T1000 (cell line): Measurements from ENCODE around the gene IRAK1.

Source experiments
- DNase-seq: peaks from one replicate; lab custom pipeline; 2025; ENCODE audit warnings: mixed read lengths; lab: John Stamatoyannopoulos, UW

Gene IRAK1

DNA sequence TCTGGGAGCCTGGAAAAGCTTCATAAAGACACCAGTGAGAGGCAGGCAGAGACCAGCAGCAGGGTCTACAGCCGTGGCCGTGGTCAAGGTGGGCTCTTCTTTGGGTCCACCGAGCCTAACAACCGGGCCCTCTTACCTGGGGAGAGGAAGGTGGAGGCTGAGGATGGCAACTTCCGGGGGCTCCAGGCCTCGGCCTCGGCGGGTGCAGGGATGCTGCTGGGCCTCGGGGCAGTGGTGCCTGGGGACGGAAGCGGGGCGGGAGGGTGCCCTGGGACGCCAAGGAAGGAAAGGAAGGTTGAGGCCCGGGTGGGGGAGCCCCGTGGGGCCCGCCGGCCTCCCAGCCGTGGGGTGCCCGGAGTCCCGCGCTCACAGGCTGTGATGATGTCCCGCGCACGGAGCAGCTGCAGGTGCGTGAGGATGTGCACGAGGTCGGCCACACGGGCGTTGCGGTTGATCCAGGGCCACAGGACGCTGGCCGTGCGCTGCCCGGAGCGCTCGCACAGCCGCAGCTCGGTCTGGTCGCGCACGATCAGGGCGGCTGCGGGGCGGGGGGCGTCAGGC is 561 bp downstream of the IRAK1 start:
- DNase-seq: no peak

DNA sequence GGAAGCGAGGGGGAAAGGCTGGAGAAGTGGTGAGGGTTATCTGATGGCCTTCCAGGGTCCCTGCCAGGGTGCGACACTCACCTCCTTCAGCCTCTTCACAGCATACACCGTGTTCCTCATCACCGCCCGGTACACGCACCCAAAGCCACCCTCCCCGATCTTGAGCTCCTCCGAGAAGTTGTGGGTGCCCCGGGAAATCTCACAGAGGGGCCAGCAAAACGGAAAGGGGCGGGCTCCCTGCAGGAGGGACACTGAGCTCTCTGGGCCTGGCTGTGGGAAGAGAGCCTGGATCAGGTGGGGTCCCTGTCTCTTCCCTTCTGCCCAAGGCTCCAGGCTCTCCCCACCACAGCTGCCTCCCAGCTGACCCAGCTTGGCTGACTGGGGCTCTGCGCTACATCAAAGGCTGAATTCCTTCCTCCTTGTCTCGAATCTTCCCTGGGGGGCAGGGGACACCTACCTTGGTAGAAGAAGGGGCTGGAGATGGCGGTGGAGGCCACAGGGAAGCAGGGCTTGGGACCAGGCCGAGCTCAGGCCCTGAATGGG is 1.1 kb downstream of the IRAK1 start:
- no peak for DNase-seq

DNA sequence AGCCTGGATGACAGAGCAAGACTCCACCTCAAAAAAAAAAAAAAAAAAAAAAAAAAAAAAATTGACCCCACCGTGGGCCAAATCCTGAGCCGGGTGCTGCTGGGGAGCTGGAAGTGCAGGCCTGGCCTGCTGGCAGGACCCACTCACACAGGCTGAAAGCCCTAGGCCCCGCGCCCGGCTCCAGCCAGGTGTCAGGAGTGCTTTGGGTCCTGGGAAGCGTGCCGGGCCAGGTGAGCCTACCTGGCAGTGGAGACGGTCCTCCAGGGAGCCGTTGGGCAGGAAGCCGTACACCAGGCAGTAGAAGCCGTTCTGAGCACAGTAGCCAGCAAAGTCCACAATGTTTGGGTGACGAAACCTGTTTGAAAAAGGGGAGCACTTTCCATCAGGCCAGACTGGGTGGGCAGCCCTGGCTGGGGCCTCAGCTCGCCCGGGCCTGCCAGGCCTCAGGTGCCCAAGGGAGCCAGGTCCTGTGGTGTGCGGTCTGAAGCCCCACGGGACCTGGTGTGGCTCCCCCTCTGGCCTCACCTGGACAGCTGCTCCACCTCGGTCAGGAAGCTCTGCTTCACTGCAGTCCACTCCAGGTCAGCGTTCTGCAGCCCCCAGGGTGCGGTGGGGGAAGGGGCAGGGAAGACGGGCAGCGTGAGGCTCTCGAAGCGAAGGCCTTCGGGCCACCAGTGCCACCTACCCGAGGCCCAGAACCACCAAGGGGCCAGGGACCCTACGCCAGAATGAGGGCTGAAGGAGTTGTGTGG is 1.8 kb downstream of the IRAK1 start:
- no peak for DNase-seq

DNA sequence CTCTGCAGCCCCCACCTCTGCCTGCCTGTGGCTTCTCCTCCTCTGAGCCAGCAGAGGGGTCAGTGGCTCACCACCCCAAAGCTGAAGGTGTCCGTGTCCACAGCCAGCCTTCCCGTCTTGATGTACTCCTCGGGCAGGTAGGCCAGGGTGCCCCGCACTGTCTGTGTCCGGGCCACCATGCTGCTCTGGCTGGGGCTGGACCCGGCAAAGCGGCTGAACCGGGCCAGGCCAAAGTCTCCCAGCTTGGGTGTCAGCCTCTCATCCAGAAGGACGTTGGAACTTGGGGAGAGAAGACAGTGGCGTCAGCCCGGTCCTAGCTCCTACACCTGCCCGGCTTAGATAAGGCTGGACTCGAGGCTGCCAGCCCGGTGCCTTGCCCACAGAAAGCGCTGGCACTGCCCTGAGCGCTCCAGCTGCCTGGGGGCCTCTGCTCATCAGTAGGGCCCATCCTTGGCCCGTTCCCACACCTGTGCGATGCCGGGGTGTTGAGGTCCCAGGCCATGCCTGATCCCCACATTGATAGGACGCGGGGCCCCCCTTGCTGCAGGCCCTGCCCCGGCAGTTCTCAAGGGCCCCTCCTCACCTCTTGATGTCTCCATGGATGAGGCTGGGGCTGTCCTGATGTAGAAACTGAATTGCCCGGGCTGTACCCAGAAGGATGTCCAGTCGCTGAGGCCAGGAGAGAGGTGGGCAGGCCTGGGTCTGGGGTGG is 3.2 kb downstream of the IRAK1 start:
- DNase-seq: no peak

DNA sequence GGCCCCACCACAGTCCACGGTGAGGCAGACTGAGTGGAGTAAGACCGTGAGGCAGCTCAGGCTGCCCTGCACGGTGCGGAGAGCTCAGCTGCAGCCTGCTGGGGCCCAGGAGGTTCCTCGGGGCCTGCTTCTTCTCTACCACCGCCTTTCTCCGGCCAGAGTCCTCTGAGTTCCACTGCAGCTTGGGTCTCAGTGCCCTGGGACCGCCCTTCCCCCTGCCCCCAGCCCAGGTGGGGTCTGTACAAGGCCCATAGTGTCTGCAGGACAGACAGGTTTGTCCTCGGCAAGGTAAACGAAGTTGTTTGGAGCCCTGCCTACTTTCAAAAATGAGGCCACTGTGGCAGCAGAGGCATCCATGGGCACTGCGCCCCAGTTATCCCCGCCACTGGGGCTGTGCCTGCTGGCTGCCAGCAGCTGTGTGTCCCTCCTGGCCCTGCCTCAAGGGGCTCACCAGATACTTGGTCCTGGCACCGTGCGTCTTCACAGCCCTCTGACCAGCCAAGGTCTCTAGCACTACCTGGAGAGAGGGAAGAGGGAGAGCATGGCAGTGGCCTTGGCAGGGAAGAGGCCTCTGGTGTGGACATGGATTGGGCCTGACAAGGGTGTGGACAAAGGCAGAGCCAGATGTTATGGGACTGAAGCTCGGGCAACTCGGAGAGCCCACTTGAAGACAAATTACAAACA is 4.0 kb downstream of the IRAK1 start:
- DNase-seq: no peak

DNA sequence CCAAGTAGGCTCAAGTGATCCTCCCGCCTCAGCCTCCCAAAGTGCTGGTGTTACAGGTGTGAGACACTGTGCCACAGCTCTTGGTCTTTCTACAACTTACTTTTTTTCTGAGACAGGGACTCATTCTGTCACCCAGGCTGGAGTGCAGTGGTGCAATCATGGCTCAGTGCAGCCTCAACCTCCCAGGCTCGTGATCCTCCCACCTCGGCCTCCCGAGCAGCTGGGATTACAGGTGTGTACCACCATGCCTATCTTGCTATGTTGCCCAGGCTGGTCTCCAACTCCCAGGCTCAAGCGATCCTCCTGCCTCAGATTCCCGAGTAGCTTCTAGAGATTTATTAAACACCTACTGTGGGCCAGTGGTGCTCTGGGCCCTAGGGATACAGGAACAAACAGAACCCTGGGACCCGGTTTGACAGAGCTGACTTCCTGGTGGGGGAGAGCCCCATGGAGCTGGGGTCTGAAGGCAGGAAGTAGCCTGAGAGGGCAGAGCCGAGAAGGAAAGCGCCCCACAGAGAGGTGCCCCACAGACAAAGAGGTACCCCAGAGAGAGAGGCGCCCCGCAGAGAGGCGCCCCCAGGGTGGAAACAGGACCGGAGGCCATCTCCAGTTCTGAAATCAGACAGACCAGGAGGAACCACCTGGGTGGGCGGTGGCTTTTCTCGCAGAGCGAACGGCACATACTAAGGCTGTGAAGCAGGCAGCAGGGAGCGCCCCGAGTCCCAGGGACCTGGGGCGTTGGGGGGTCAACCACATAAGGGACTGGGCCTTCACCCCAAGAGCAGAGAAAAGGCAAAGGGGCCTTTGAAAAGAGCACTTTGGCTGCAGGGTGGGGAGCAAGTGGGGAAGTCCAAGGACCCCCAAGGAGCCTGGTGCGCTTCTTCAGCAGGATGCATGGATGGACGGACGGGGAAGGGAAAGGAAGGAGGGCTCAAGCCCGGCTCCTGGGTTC is 5.0 kb downstream of the IRAK1 start:
- DNase-seq: no peak

DNA sequence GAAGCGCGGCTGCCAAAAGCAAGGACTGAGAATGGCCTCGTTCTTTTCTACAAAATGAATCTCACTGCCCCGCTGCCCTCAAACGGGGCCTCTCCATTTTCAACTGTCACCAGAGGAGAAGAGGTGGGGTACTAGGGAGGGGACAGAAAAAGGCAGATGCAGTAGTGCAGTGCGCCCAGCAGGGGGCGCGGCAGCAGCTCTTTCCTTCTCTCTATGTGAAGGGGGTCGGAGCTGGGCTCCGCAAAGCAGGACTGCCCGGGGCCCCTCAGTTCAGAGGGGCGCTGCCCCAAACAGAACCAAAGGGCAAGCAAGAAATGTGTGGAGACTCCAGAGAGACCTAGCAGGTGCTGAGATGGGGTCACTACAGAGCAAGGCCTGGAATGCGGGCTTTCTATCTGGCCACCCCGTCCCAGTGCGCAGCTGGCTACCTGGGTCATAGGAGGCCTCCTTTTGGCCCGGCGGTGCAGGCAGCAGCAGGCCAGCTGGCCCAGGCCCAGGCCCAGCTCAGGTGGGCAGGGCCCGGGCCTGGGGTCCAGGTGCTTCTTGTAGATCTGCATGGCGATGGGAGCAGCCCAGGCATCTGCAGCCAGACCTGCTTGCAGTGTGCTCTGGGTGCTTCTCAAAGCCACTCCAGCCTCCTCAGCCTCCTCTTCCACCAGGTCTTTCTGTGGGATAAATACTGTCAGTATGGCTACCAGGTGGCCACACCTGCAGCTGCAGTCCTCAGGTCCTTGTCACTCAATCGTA is 5.9 kb downstream of the IRAK1 start:
- DNase-seq: no peak

DNA sequence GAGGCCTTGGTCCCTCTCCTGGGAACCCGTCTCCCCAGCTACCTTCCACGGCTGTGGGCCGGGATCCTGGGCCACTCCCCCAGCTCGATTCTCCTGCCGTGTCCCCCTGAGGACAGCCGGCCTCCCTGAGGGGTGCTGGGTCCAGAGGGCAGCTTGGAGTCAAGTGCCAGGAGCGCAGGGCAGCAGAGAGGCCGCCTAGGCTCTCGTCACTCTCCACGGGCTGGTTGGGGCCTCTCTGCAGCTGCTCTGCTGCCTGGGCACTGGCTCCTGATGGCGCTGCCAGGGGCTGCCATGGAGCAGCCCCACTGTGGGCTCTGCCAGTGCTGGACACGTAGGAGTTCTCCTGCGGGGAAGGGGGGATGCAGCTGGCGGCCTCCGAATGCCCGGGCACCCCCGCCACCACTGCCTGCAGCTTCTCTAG is 6.7 kb downstream of the IRAK1 start:
- DNase-seq: no peak

DNA sequence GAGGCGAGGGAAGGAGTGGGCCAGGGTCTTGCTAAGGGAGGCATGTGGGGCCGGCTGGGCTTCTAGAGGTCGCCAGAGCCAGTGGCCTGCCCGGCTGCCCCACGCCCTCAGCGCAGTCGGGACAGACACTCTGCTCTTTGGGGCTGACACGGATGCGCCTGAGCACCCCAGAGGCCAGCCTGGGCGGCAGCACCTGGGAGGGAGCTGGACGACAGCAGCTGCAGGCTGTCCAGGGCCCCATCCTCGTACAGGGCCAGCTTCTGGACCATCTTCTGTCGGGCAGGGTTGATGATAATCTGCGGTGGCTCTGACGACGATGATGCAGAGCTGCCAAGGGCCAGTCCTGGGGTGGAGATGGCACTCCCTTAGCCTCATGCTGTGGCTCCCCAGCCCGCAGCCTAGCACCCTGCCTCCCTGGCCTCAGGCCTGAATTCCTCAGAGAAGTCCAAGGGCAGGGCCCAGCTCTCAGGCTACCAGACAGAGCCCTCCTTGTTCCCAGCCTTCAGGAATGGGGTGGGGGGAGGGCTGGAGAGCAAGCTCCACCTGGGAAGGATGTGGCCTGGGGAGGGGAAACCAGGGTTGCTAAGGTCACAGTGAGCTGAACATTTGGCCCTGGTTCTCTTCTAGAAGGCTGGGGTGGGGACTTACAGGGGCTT is 7.2 kb downstream of the IRAK1 start:
- no peak for DNase-seq

DNA sequence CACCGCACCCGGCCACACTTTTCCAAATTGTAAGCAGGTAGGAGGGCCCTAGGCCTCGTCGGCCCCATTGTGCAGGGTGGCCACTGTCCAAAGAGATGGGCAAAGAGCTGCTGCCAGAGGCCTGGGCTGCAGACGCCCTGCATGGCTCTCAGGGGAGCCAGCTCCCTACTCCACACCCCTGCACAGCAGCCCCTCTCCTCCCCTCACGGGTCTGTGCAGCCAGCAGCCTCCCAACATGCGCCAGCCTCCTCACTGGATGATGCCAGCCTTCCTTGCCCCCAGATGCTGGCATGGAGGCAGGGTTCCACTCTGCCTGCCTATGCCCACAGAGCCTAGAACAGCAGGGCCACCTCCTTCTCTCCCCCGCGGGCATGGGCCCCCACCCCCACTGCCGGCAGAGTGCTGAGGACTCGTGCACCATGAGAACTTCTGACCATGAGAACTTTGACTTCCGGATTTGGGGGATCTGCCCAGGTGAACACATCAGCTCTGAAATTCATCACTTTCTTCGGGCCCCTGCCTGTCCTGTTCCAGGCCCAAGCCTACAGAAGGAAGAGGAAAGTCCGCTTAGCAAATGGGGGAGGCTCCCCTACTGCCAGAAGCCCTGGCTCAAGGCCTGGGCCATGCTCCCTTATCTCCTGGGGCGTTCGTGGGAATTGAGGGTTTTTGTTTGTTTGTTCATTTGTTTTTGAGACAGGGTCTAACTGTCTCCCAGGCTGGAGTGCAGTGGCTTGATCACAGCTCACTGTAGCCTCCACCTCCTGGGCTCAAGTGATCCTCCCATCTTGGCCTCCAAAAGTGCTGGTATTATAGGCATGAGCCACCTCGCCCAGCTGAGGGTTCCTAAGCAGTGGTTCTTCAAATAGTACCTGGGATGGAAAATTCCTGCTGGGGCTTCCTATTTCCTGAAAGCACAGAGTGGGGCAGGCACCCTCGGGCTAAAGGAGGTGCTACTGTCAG is 8.0 kb downstream of the IRAK1 start:
- DNase-seq: no peak

DNA sequence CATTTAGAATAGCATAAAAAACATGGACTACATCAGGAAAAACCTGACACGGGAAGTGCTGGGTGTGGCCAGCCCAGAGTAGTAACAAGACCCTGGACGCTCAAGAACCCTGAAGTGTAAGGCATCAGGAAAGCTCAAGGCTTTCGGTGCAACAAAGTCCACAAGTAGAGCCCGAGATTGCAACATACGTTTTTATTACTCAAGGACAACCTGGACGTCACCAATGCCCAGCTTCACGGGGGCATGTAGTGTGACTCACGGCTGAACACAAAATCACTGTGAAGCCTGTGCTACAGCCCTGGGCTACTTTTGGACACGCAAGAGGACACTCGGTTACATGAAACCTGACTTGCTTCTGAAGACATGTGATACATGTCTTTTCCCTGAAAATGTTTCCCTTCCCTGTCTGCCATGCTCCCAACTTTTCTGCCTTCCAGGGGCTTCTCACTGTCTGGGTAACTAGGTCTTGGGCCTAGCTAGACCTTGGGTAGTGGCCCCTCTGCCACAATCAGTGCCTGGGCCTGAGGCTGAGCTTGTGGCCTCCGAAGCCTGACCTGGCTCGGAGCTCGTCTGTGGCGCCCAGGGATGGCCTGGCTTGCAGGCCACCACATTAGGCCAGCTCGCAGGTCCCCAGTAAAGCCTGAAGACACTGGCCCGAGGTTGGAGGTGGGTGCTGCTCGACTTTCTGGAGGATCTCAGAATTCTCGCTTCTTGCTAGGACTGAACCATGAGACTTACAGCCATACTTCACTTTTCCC is 9.2 kb downstream of the IRAK1 start:
- DNase-seq: no peak

DNA sequence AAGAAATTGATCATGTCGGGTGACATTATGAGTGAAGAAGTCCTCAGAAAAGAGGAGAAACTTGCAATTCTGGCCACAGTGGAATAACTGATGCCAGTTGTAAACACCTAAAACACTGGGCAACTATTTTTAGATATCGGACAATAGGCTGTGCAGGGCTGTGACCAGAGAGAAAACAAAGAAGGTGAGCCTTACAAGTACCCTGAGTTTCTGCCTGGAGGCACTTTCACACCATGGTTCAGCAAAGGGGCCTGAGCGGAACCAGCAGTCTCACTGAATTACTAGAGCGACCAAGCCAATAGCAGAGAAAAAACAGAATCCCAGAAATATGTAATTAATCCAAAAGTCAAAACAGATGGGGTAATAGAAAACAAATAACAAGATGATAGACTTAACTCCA is 11.2 kb downstream of the IRAK1 start:
- DNase-seq: no peak

DNA sequence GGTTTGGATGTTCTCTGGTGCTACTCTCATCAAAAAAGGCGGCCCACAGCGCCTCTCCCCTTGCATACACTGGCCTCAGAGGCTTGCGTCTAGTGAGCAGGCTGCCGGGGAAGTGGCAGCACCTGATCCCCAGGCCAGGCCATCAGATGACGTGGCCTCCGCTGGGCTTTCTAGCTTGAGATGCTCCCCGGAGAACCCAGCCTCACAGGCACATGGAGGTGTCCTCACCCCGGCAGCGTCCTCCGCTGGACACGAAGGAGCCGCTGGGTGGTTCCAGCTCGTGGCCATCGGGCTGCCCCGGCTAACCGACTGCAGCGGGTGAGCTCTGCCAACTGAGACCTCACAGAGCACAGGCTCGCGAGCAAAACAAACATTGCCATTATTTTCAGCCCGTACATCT is 12.8 kb downstream of the IRAK1 start:
- no peak for DNase-seq

DNA sequence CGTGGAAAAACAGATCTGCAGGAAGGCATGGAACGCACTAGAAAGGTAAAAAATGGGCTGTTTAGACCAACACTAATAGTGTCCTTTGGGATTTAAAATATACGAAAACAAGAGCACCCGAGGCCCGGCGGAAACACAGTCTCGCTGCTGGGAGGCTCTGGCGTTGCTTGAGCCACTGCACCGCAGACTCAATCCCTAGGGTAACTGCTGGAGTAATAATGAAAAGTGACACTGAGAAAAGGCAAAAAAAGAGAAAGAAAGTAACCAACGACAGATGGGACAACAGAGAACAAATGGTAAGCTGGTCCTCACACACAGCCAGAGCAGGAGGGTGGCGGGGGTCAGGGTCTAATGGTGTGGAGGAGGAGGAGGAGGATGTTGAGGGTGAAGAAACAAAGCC is 15.4 kb downstream of the IRAK1 start:
- no peak for DNase-seq

DNA sequence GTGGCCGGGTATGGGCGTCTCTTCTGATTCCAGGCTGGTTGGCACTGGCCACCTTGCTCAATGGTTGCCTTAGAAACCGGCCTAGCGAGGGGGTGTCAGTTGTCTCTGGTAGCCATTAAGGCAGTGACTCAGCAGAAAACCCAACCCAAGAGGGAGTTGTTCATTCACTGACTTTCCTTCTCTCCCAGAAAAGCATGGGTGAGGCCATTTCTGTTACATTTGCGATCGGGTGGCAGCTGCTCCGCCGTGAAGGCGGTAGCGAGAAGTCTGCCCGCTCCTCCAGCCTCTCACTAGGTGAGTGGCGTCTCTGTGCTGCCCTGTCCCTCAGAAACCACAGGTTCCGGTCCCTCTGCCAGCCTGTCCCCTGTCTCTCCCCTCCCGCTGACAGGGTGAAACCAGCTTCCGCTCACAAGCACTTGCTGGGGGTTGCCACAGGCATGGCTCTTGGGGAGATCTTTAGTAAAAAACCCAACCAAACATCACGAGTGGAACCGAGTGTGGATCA is 17.4 kb downstream of the IRAK1 start:
- DNase-seq: no peak

DNA sequence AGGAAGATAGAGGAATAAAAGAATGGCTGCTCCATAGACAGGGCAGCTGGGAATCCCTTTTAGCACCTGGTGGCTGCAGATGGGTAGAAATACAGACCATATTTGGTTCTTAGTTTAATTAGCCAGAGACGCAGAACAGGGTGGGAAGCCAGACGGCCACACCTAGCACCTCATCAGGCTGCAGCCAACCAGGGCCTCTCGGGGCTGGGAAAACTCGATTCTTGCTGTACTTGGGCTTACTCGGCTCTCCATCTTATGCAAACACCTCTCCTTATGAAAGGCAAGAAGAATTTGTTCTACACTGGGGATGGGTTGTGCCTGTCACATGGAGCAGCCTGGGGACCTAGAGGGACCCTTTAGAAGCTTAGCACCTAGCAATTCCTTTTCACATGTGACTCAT is 19.7 kb downstream of the IRAK1 start:
- no peak for DNase-seq

DNA sequence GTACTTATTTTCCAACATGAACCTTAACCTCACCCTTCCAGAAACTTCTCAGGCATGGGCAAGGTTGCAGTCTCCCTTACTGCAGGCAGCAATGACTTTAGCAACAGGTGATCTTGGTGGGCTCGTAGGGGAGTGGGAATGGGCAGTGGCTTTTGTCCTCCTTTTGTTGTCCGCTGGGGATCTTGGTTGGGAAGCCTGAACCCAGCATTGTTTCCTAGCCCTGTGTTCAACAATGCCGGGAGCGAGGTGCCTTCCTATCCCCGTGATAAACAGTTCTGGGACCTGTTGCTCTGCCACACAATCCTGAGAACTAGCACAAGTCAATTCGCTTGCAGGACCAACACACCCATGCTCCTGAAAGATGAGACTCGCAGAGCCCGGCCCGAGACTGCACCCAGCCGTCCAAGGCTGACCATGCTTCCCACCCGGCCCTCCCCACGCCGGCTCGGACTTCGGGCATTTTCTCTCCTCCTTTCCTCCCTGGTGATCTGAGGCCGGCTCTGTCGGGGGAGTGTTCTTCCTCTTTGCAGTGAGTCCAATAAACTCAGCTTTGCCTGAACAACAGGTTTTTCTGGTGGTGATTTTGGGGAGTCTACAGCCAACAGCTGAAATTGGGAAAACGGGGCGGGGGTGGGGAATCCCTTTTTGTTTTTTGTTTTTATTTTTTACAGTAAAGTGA is 20.2 kb downstream of the IRAK1 start:
- DNase-seq: no peak
